MCF 10A (cell line): ENCODE measurements around the gene INF2. TPM values are rescaled to one million over a fixed set of nuclear protein-coding genes. Genes with fewer than 3 reads are reported as not detected.

Experiments used
- BruUV-seq: library from RNA; stranded (reverse); fragments of 400-500 nt; replicated peaks from 2 replicates; lab custom pipeline; 2021; lab: Mats Ljungman, UMichigan
- CTCF ChIA-PET: fragments of 300-600 bp; sonication (Branson Sonifier 250); formaldehyde crosslinking; extraction: SDS; loops from one replicate; lab custom pipeline; 2021; ENCODE audit warnings: antibody characterized with exemption, inconsistent platforms; lab: Yijun Ruan, JAX
- POLR2A ChIA-PET: fragments of 300-600, 350-650 bp; sonication (Branson Sonifier 250); formaldehyde crosslinking; extraction: SDS; loops from one replicate; lab custom pipeline; 2020; ENCODE audit warnings: antibody characterized with exemption, inconsistent platforms; lab: Yijun Ruan, JAX
- DNase-seq: peaks from one replicate; pipeline ENCODE4 v3.0.0-alpha.2; 2018; ENCODE audit not compliant: unreplicated experiment
- H3K27ac Mint-ChIP-seq: one replicate; pipeline ENCODE4 v1.8.0; 2022; ENCODE audit warnings: mild to moderate bottlenecking, low read depth, mixed read lengths; ENCODE audit not compliant: unreplicated experiment
- H3K27me3 Mint-ChIP-seq: one replicate; pipeline ENCODE4 v1.8.0; 2022; ENCODE audit warnings: mixed read lengths; ENCODE audit not compliant: insufficient read depth, unreplicated experiment
- H3K36me3 Mint-ChIP-seq: one replicate; pipeline ENCODE4 v1.8.0; 2022; ENCODE audit warnings: mild to moderate bottlenecking, moderate library complexity, mixed read lengths; ENCODE audit not compliant: insufficient read depth, unreplicated experiment
- H3K4me1 Mint-ChIP-seq: one replicate; pipeline ENCODE4 v1.8.0; 2022; ENCODE audit warnings: mixed read lengths; ENCODE audit not compliant: insufficient read depth, unreplicated experiment
- H3K4me3 Mint-ChIP-seq: one replicate; pipeline ENCODE4 v1.8.0; 2022; ENCODE audit warnings: mild to moderate bottlenecking, moderate library complexity, mixed read lengths; ENCODE audit not compliant: unreplicated experiment
- H3K9me3 Mint-ChIP-seq: one replicate; pipeline ENCODE4 v1.8.0; 2022; ENCODE audit warnings: mixed read lengths; ENCODE audit not compliant: unreplicated experiment
- intact Hi-C: fragments of 100-400 bp; cut with micrococcal nuclease; formaldehyde crosslinking; loops from 2 replicates; pipeline ENCODE4 v1.14.1; 2022
- total RNA-seq: library from RNA; stranded (reverse); gene quantifications from 2 replicates; pipeline ENCODE4 v1.2.3, GENCODE V29; 2022
- TF ChIP-seq, protein P1 (sequence below): fragments of 200-600 bp; IDR thresholded peaks from one replicate; pipeline ENCODE4 v1.8.0; 2022; ENCODE audit warnings: antibody characterized with exemption, mild to moderate bottlenecking; ENCODE audit not compliant: unreplicated experiment

Gene INF2
- total RNA-seq, 1 experiment from 2014 or later: 102 TPM

DNA sequence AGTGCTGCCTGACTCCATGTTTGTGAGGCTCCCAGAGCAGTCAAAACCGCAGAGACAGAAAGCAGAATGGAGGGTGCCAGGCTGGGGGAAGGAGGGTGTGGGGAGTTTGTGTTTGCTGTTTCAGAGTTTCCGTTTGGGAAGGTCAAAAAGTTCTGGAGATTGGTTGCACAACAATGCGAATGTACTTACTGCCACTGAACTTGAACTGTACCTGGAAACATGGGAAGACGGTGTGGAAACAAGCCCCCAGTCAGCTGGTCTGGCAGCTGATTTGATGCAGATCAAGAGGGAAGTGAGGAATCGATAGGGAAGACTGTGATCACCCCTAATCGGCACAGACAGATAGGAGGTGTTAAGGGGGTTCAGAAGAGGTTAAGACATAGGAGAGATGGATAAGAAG is 35.3 kb upstream of the INF2 start:
- Mint-ChIP-seq H3K4me3 (no peak overlapping the region), H3K27me3 (peaks cover 23% of the 10 kb centered on the region), H3K9me3 (peaks cover 6% of the 10 kb centered on the region), H3K4me1 (no peaks in the 10 kb centered on the region), H3K36me3 (no peaks in the 10 kb centered on the region), H3K27ac (no peak overlapping the region)
- ChIA-PET CTCF (interaction anchor here (0.6 to 1.2 kb wide), 3 partner anchors 14 to 407 kb away, joined by 3 to 6 read pairs (median 3); no protein-coding TSS in a partner anchor), POLR2A (interaction anchor here (1.0 kb wide), 1 partner anchor 23 kb away, joined by 3 read pairs; no protein-coding TSS in a partner anchor)
- no peak for DNase-seq
- intact Hi-C loops: no loop called here
- no TSS peak for BruUV-seq
- TF ChIP-seq, protein P1, sequence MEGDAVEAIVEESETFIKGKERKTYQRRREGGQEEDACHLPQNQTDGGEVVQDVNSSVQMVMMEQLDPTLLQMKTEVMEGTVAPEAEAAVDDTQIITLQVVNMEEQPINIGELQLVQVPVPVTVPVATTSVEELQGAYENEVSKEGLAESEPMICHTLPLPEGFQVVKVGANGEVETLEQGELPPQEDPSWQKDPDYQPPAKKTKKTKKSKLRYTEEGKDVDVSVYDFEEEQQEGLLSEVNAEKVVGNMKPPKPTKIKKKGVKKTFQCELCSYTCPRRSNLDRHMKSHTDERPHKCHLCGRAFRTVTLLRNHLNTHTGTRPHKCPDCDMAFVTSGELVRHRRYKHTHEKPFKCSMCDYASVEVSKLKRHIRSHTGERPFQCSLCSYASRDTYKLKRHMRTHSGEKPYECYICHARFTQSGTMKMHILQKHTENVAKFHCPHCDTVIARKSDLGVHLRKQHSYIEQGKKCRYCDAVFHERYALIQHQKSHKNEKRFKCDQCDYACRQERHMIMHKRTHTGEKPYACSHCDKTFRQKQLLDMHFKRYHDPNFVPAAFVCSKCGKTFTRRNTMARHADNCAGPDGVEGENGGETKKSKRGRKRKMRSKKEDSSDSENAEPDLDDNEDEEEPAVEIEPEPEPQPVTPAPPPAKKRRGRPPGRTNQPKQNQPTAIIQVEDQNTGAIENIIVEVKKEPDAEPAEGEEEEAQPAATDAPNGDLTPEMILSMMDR: no peak

DNA sequence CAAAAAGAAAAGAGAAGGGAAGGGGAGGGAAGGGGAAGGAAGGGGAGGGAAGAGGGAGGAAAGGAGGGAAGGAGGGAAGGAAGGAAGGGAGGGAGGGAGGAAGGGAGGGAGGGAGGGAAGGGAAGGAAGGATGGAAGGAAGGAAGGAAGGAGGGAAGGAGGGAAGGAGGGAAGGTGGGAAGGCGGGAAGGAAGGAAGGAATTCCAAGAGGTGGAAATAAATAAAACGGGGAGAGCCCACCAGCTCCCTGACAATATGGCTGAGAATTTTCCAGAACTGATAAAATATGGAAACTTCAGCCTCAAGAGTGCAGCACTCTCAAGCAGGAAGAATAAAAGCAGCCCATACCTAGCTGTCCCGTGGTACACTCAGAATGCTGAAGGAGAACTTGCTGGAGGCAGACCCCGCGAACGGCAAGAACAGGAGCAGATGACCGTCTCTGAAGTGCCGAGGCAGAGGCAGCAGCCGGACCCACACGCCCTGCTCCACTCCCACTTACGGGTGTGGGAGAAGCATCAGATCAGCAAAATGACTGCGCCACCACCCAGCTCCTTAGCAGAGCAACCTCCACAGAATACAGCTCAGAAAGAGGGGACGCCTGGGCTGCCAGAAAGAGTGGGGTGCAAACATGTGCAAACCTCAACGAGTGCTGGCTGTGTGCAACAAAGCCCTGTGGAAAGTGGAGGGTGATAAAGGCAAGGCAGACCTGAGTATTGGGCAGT is 34.1 kb upstream of the INF2 start:
- CTCF ChIA-PET: interaction anchor here (0.5 to 0.8 kb wide), 3 partner anchors 11 to 752 kb away, joined by 3 read pairs; no protein-coding TSS in a partner anchor
- no TSS peak for BruUV-seq
- TF ChIP-seq, protein P1: no peak
- H3K27me3 Mint-ChIP-seq: peaks cover 23% of the 10 kb centered on the region
- no peak overlapping the region for H3K4me3 Mint-ChIP-seq
- no peaks in the 10 kb centered on the region for H3K4me1 Mint-ChIP-seq
- intact Hi-C loops: no loop called here
- H3K9me3 Mint-ChIP-seq: peaks cover 6% of the 10 kb centered on the region
- no peaks in the 10 kb centered on the region for H3K36me3 Mint-ChIP-seq
- no peak overlapping the region for H3K27ac Mint-ChIP-seq
- POLR2A ChIA-PET: interaction anchor here (0.6 kb wide), 1 partner anchor 705 kb away, joined by 3 read pairs; no protein-coding TSS in a partner anchor
- DNase-seq: no peak

DNA sequence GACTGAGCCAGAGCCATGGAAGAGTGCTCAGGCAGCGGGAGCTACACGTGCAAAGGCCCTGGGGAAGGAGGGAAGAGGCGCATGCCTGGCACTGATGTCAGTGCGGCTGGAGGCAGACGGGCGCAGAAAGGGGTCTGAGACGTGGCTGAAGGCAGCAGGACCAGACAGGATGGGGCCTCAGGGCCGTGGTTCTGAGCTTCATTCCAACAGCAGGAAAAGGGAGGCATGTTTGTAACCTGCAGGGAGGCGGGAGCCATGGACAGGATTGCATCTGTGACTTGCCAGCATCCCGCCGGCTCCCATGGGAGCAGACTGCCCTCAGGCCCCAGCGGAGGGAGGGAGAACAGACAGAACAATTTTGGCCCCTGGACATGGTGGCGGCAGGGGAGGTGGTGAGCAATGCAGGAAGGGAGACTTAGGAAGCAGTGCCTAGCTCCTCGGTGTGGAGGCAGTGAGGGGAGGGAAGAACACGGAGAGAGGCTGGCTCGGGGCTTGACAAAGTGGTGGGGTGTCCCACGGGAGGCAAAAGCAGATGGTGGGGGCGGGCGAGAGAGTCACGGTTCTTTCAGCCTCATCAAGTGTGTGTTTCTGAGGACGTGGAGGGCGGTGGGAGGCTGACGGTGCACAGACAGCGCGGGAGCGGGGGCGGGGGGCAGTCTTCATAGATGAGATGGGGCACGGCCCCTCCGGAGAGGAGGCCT is 33.3 kb upstream of the INF2 start:
- H3K9me3 Mint-ChIP-seq: peaks cover 6% of the 10 kb centered on the region
- TF ChIP-seq, protein P1: no peak
- no peak overlapping the region for H3K27ac Mint-ChIP-seq
- H3K36me3 Mint-ChIP-seq: no peaks in the 10 kb centered on the region
- intact Hi-C loops: no loop called here
- H3K4me3 Mint-ChIP-seq: no peak overlapping the region
- ChIA-PET CTCF (interaction anchor here (0.5 to 0.7 kb wide), 2 partner anchors 42 to 72 kb away, joined by 3 read pairs; no protein-coding TSS in a partner anchor), POLR2A (no interaction called here)
- H3K27me3 Mint-ChIP-seq: peaks cover 23% of the 10 kb centered on the region
- BruUV-seq: no TSS peak
- DNase-seq: no peak
- no peaks in the 10 kb centered on the region for H3K4me1 Mint-ChIP-seq

DNA sequence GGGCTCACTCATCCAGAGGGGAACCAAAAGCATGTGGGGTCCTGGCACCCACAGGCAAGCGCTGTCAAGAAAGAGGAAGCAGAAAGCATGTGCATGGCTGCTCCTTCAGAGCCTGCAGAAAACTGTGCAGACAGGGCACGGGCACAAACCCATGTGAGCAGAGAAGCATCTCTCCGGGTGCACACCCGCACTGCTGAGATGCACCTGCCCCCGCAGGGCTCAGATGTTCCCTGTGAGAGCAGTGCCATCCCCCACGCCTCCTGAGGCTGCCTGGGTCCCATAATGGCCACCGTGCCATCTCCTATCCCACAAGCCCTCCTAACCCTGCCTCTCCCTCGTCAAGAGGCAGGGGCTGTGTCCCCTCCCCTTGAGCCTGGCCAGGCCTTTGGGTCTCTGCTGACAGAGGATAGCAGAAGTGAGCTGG is 32.3 kb upstream of the INF2 start:
- intact Hi-C loops: no loop called here
- POLR2A ChIA-PET: no interaction called here

More for the DNA sequence above, 32.3 kb upstream of the INF2 start:
- Mint-ChIP-seq H3K4me1 (no peaks in the 10 kb centered on the region), H3K4me3 (no peak overlapping the region), H3K9me3 (peaks cover 6% of the 10 kb centered on the region), H3K27ac (no peak overlapping the region), H3K36me3 (peaks cover 7% of the 10 kb centered on the region), H3K27me3 (peaks cover 23% of the 10 kb centered on the region)
- DNase-seq: no peak
- TF ChIP-seq, protein P1: no peak
- CTCF ChIA-PET: no interaction called here
- BruUV-seq: no TSS peak
